Trophoblast cell (in vitro differentiated cells and primary cell): Measurements from ENCODE around the gene WDR62.

ENCODE experiments used
- DNase-seq, 2 donors: peaks; one replicate each; pipeline ENCODE4 v3.0.0-alpha.2; 2016
- H2AFZ ChIP-seq: 2 replicates; pipeline ENCODE4 v1.6.1; 2013; ENCODE audit warnings: low read length, moderate library complexity, mild to moderate bottlenecking; ENCODE audit not compliant: insufficient read depth, poor library complexity
- H2AK5ac ChIP-seq: 2 replicates; pipeline ENCODE4 v1.6.1; 2013; ENCODE audit warnings: mild to moderate bottlenecking, low read length
- H2BK120ac ChIP-seq: 2 replicates; pipeline ENCODE4 v1.6.1; 2013; ENCODE audit warnings: low read length, mild to moderate bottlenecking, moderate library complexity; ENCODE audit not compliant: insufficient read depth, poor library complexity
- H2BK12ac ChIP-seq: 2 replicates; pipeline ENCODE4 v1.6.1; 2013; ENCODE audit warnings: mild to moderate bottlenecking, low read length, moderate library complexity
- H2BK5ac ChIP-seq: 2 replicates; pipeline ENCODE4 v1.6.1; 2013; ENCODE audit warnings: low read length, low read depth, moderate library complexity, mild to moderate bottlenecking; ENCODE audit not compliant: poor library complexity
- H3K14ac ChIP-seq: 2 replicates; pipeline ENCODE4 v1.6.1; 2013; ENCODE audit warnings: mild to moderate bottlenecking, low read length
- H3K18ac ChIP-seq: 2 replicates; pipeline ENCODE4 v1.6.1; 2013; ENCODE audit warnings: mild to moderate bottlenecking, low read length
- H3K23ac ChIP-seq: 2 replicates; pipeline ENCODE4 v1.6.1; 2013; ENCODE audit warnings: low read length
- H3K27ac ChIP-seq: 2 replicates; pipeline ENCODE4 v1.5.1; 2013; ENCODE audit warnings: low read depth, mild to moderate bottlenecking, inconsistent platforms, low read length, moderate library complexity
- H3K27me3 ChIP-seq: 2 replicates; pipeline ENCODE4 v1.6.1; 2013; ENCODE audit warnings: inconsistent platforms, mild to moderate bottlenecking, low read length, moderate library complexity; ENCODE audit not compliant: insufficient read depth
- H3K36me3 ChIP-seq, 2 experiments: 1 replicate in 1 of 2; 2 replicates in 1 of 2; pipeline ENCODE4 v1.6.1; 2013; ENCODE audit warnings: low read length in 2 of 2, mild to moderate bottlenecking in 2 of 2, moderate library complexity in 1 of 2; ENCODE audit not compliant: insufficient read depth in 2 of 2, control insufficient read depth in 1 of 2
- H3K4ac ChIP-seq: 2 replicates; pipeline ENCODE4 v1.6.1; 2013; ENCODE audit warnings: low read depth, mild to moderate bottlenecking, low read length, moderate library complexity
- H3K4me1 ChIP-seq, 2 experiments: 1 replicate in 1 of 2; 2 replicates in 1 of 2; pipeline ENCODE4 v1.6.1; 2013; ENCODE audit warnings: low read length in 2 of 2, mild to moderate bottlenecking in 2 of 2, moderate library complexity in 1 of 2; ENCODE audit not compliant: insufficient read depth in 2 of 2, control insufficient read depth in 1 of 2
- H3K4me2 ChIP-seq: 2 replicates; pipeline ENCODE4 v1.6.1; 2013; ENCODE audit warnings: inconsistent platforms, mild to moderate bottlenecking, low read length, moderate library complexity
- H3K4me3 ChIP-seq: 2 replicates; pipeline ENCODE4 v1.5.1; 2013; ENCODE audit warnings: mild to moderate bottlenecking, low read depth, low read length, inconsistent platforms
- H3K79me1 ChIP-seq: one replicate; pipeline ENCODE4 v1.6.1; 2013; ENCODE audit warnings: low read length
- H3K79me2 ChIP-seq: 2 replicates; pipeline ENCODE4 v1.6.1; 2013; ENCODE audit warnings: low read length, mild to moderate bottlenecking; ENCODE audit not compliant: control insufficient read depth, insufficient read depth, poor library complexity
- H3K9ac ChIP-seq: 2 replicates; pipeline ENCODE4 v1.6.1; 2013; ENCODE audit warnings: mild to moderate bottlenecking, low read length
- H3K9me3 ChIP-seq: 2 replicates; pipeline ENCODE4 v1.6.1; 2013; ENCODE audit warnings: low read depth, mild to moderate bottlenecking, control low read depth, inconsistent platforms, low read length; ENCODE audit not compliant: insufficient read depth
- H4K12ac ChIP-seq: 2 replicates; pipeline ENCODE4 v1.6.1; 2013; ENCODE audit warnings: low read depth, mild to moderate bottlenecking, low read length, moderate library complexity
- H4K8ac ChIP-seq: 2 replicates; pipeline ENCODE4 v1.6.1; 2013; ENCODE audit warnings: low read depth, mild to moderate bottlenecking, low read length, moderate library complexity
- H4K91ac ChIP-seq: one replicate; pipeline ENCODE4 v1.6.1; 2013; ENCODE audit warnings: low read depth, mild to moderate bottlenecking, low read length, moderate library complexity
- WGBS: extraction: QIAGEN DNeasy Blood & Tissue Kit; methylation state at CpG from one replicate; pipeline ENCODE4 v1.1.7; 2013; ENCODE audit warnings: missing lambda C conversion rate; ENCODE audit not compliant: insufficient read length, insufficient coverage; ENCODE audit errors: extremely low coverage; 5-methylcytosine and 5-hydroxymethylcytosine counted together

Gene WDR62

DNA sequence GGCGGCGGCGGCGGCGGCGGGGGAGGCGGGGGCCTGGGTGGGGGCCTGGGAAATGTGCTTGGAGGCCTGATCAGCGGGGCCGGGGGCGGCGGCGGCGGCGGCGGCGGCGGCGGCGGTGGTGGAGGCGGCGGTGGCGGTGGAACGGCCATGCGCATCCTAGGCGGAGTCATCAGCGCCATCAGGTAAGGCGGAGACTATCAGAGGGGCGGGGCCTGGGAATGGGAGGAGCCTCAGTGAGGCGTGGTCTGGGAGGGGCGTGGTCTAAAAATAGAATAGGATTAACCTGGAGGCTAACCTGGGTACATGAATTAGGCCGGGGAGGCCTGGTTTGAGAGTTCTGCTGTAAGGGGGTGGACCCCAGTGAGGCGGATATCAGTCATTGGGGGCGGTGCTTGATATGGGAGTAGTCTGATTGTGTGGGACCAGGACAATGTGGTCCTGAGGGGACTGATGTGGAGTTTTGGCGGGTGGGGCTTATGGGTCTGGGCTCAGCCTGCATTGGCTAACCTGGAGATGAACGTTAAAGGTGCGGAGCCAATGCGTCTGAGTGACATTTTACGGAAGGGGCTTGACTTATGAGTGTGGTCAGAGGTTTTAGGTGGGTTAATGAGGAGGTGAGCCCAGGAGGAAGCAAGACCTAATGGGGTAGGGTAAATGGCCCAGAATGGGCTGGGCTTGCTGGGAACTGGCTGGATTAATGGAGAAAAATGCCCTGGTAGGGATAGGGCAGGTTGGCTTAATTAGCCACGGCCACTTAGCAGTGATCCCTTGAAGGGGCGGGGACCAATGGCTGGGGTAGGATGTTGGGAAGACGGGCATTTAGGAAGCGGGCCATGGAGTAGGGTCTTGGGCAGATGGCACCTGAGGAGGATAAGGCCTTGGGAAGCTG, 86.6 kb downstream of the WDR62 start:
- peak overlapping the region; percentile 12 for H3K18ac ChIP-seq
- H4K91ac ChIP-seq: peak overlapping the region; percentile 89
- H3K9ac ChIP-seq: no peak overlapping the region
- peaks cover 6% of the 10 kb centered on the region in 2 experiments for H3K4me1 ChIP-seq
- H3K14ac ChIP-seq: no peak overlapping the region
- no peak overlapping the region for H2AFZ ChIP-seq
- H3K4ac ChIP-seq: peak overlapping the region; percentile 13
- peak overlapping the region; percentile 49 for H2AK5ac ChIP-seq
- H3K23ac ChIP-seq: no peak overlapping the region
- peak overlapping the region; percentile 57 for H3K4me2 ChIP-seq
- no peak overlapping the region for H2BK5ac ChIP-seq
- H3K4me3 ChIP-seq: peak overlapping the region; percentile 95
- H3K27ac ChIP-seq: peak overlapping the region; percentile 76
- peaks cover 32 to 38% of the 10 kb centered on the region in 2 experiments for H3K36me3 ChIP-seq
- no CpG with 5 or more reads among the region's 42 CpGs for WGBS
- peaks cover 2% of the 10 kb centered on the region for H3K9me3 ChIP-seq
- no peak overlapping the region for H2BK12ac ChIP-seq
- peak; percentile 82 to 93 for DNase-seq
- no peak overlapping the region for H2BK120ac ChIP-seq
- H4K12ac ChIP-seq: no peak overlapping the region
- H3K79me2 ChIP-seq: peaks cover 15% of the 10 kb centered on the region
- H3K27me3 ChIP-seq: no peaks in the 10 kb centered on the region
- H3K79me1 ChIP-seq: peaks cover 16% of the 10 kb centered on the region
- peak overlapping the region; percentile 3 for H4K8ac ChIP-seq

DNA sequence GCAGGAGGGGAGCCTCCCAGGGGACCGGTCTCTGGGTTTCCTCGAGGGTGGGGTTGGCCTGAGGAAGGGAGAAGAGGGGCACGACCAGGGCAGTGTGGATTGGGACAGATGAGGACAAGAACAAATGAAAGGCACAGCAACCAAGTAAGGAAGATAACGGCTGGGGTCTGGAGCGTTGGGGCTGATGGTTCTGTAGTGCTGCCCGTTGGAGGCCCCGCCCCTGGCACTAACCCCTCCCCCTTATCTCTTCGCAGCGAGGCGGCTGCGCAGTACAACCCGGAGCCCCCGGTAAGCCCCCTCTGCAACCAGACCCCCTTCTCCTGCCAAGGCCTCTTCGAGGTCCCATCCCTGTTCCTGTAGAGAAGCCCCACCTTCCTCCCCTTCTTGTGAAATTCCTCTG, 87.3 kb downstream of the WDR62 start:
- H3K27me3 ChIP-seq: no peaks in the 10 kb centered on the region
- no peak for DNase-seq

DNA sequence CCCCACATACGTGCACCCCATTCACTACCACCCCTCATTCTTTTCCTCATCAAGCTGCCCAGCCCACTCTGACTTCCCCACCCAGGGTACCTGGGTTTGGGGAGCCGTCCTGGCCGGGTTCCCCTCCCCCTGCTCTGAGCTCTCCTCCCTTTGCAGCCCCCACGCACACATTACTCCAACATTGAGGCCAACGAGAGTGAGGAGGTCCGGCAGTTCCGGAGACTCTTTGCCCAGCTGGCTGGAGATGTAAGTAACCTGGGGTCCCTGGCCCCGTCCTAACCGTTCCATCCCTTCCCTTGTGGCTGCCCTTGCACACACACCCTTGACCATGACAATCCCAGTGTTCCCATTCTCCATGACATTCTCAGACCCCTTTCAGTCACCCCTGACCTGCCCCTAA, 87.8 kb downstream of the WDR62 start:
- Histone ChIP-seq H3K9me3 (peaks cover 2% of the 10 kb centered on the region), H4K12ac (no peak overlapping the region), H3K36me3 (peaks cover 42 to 48% of the 10 kb centered on the region in 2 experiments), H2BK120ac (no peak overlapping the region), H3K4me3 (no peak overlapping the region), H3K4me2 (no peak overlapping the region), H3K14ac (no peak overlapping the region), H3K9ac (no peak overlapping the region), H3K18ac (no peak overlapping the region), H3K27ac (no peak overlapping the region), H4K8ac (no peak overlapping the region), H2BK12ac (no peak overlapping the region), H3K79me2 (peaks cover 15% of the 10 kb centered on the region), H3K4ac (no peak overlapping the region), H2AFZ (no peak overlapping the region), H2BK5ac (no peak overlapping the region), H4K91ac (no peak overlapping the region), H3K23ac (no peak overlapping the region), H2AK5ac (no peak overlapping the region), H3K79me1 (peaks cover 16% of the 10 kb centered on the region), H3K4me1 (peaks cover 6% of the 10 kb centered on the region in 2 experiments), H3K27me3 (no peaks in the 10 kb centered on the region)
- no peak for DNase-seq
- WGBS: no CpG with 5 or more reads among the region's 9 CpGs

More for the DNA sequence above, 87.3 kb downstream of the WDR62 start:
- no peak overlapping the region for H3K27ac ChIP-seq
- H4K91ac ChIP-seq: no peak overlapping the region
- no peak overlapping the region for H4K8ac ChIP-seq
- no peak overlapping the region for H3K23ac ChIP-seq
- no peak overlapping the region for H3K18ac ChIP-seq
- peaks cover 39 to 46% of the 10 kb centered on the region in 2 experiments for H3K36me3 ChIP-seq
- peaks cover 2% of the 10 kb centered on the region for H3K9me3 ChIP-seq
- H3K4me3 ChIP-seq: no peak overlapping the region
- no peak overlapping the region for H2AK5ac ChIP-seq
- H4K12ac ChIP-seq: no peak overlapping the region
- peaks cover 15% of the 10 kb centered on the region for H3K79me2 ChIP-seq
- no peak overlapping the region for H2BK5ac ChIP-seq
- H3K4me2 ChIP-seq: peak overlapping the region; percentile 57
- H3K4ac ChIP-seq: peak overlapping the region; percentile 8
- H3K9ac ChIP-seq: no peak overlapping the region
- no peak overlapping the region for H2AFZ ChIP-seq
- H3K4me1 ChIP-seq: peaks cover 6% of the 10 kb centered on the region in 2 experiments
- H2BK120ac ChIP-seq: no peak overlapping the region
- H3K14ac ChIP-seq: no peak overlapping the region
- peaks cover 16% of the 10 kb centered on the region for H3K79me1 ChIP-seq
- no peak overlapping the region for H2BK12ac ChIP-seq
- no CpG with 5 or more reads among the region's 14 CpGs for WGBS

DNA sequence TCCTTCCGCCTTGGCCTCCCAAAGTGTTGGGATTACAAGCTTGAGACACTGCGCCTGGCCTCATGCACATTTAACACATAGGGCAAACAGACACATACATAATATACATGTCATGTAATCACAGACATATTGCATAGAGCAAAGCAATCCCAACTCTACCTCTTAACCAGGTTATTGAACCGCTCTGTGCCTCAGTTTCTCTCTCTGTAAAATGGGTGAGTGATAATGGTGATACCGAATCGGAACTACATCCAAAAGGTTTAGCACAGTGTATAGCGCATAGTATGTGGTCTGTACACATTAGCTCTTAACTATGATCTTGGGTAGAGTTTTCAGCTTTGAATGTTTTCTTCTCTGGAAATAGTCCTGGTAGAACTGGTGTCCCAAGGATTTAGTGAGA, 89.9 kb downstream of the WDR62 start:
- Histone ChIP-seq H3K9me3 (peaks cover 2% of the 10 kb centered on the region), H4K8ac (no peak overlapping the region), H3K18ac (no peak overlapping the region), H2AFZ (no peak overlapping the region), H3K36me3 (peaks cover 58 to 66% of the 10 kb centered on the region in 2 experiments), H2BK5ac (no peak overlapping the region), H2AK5ac (no peak overlapping the region), H3K4me2 (no peak overlapping the region), H3K23ac (no peak overlapping the region), H3K4ac (no peak overlapping the region), H3K14ac (no peak overlapping the region), H2BK120ac (no peak overlapping the region), H4K12ac (no peak overlapping the region), H2BK12ac (no peak overlapping the region), H3K4me1 (peaks cover 6% of the 10 kb centered on the region in 2 experiments), H3K27me3 (no peaks in the 10 kb centered on the region), H3K27ac (no peak overlapping the region), H4K91ac (no peak overlapping the region), H3K4me3 (no peak overlapping the region), H3K9ac (no peak overlapping the region), H3K79me1 (peaks cover 13% of the 10 kb centered on the region), H3K79me2 (peaks cover 13% of the 10 kb centered on the region)
- WGBS: no CpG with 5 or more reads among the region's 6 CpGs
- no peak for DNase-seq
